ENCODE measurements around the gene RELT.
"Not testable (repeated sequence)": the region's sequence is repeated elsewhere in the genome, so short reads cannot be mapped to it uniquely, and the experiment has no call there.

DNA sequence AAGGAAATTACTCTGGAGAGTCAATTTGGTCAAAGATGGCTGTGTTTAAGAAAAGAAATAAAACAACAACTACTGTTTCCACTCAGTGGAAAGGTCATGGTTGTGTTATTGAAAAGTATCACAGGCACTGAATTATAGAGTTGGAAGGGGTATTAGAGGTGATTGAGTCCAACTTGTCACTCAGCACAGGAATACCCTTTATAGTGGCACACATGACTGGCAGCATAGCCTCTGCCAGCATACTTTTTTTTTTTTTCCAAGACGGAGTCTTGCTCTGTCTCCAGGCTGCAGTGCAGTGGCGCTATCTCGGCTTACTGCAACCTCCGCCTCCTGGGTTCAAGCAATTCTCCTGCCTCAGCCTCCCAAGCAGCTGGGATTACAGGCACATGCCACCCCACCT, 60.7 kb downstream of the RELT start:
- TF ChIP-seq, protein P1, sequence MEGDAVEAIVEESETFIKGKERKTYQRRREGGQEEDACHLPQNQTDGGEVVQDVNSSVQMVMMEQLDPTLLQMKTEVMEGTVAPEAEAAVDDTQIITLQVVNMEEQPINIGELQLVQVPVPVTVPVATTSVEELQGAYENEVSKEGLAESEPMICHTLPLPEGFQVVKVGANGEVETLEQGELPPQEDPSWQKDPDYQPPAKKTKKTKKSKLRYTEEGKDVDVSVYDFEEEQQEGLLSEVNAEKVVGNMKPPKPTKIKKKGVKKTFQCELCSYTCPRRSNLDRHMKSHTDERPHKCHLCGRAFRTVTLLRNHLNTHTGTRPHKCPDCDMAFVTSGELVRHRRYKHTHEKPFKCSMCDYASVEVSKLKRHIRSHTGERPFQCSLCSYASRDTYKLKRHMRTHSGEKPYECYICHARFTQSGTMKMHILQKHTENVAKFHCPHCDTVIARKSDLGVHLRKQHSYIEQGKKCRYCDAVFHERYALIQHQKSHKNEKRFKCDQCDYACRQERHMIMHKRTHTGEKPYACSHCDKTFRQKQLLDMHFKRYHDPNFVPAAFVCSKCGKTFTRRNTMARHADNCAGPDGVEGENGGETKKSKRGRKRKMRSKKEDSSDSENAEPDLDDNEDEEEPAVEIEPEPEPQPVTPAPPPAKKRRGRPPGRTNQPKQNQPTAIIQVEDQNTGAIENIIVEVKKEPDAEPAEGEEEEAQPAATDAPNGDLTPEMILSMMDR (IDR thresholded peaks at IDR 0.05; ENCODE audit: low read length): not testable (repeated sequence)
- not testable (repeated sequence) for TF ChIP-seq EZH2phosphoT487 (IDR thresholded peaks at IDR 0.05; ENCODE audit: low read length); EZH2 (optimal IDR thresholded peaks at IDR 0.05; ENCODE audit: low read depth, low read length)

All from MM.1S (cell line).